GM18867 (cell line): Measurements from ENCODE around the gene AP4B1.
"Not testable (repeated sequence)": the region's sequence is repeated elsewhere in the genome, so short reads cannot be mapped to it uniquely, and the experiment has no call there.

ENCODE experiments used
- ATAC-seq: cut with Tn5 transposase; IDR thresholded peaks from one replicate; pipeline ENCODE4 v1.9.1; 2021; ENCODE audit warnings: mild to moderate bottlenecking, moderate library complexity; ENCODE audit not compliant: unreplicated experiment

AP4B1 gene

GRCh38 chr1:113904674-113905434 is at the start of gene AP4B1, which contains the start of gene DCLRE1B:
Gene AP4B1 (minus strand): TSS chr1:113904799. CDS start chr1:113904717, 82 bp downstream.
Gene DCLRE1B (plus strand): TSS chr1:113905326. CDS start chr1:113905587, 261 bp downstream.
- peak; percentile 90 for ATAC-seq

- no peak for ATAC-seq
Measured at GRCh38 chr1:113951719-113952118, 47.1 kb upstream of the AP4B1 start.

GRCh38 chr1:113950908-113951307 is 46.3 kb upstream of the AP4B1 start:
- ATAC-seq = no peak

- no peak for ATAC-seq
Measured at GRCh38 chr1:113949007-113949406, 44.4 kb upstream of the AP4B1 start.

- ATAC-seq = not testable (repeated sequence)
Measured at GRCh38 chr1:113948151-113948550, 43.6 kb upstream of the AP4B1 start.

- ATAC-seq = no peak
Measured at GRCh38 chr1:113947388-113948107, 42.9 kb upstream of the AP4B1 start.

- no peak for ATAC-seq
Measured at GRCh38 chr1:113946678-113947387, 42.2 kb upstream of the AP4B1 start.

- no peak for ATAC-seq
Measured at GRCh38 chr1:113946112-113946511, 41.5 kb upstream of the AP4B1 start.

- ATAC-seq = no peak
Measured at GRCh38 chr1:113945329-113945728, 40.7 kb upstream of the AP4B1 start.

- no peak for ATAC-seq
Measured at GRCh38 chr1:113943028-113943811, 38.6 kb upstream of the AP4B1 start.

- no peak for ATAC-seq
Measured at GRCh38 chr1:113942527-113942926, 37.9 kb upstream of the AP4B1 start.

- ATAC-seq = no peak
Measured at GRCh38 chr1:113941245-113941559, 36.6 kb upstream of the AP4B1 start.

GRCh38 chr1:113940365-113941244 is 36.0 kb upstream of the AP4B1 start:
- no peak for ATAC-seq

GRCh38 chr1:113938192-113938591 is 33.6 kb upstream of the AP4B1 start:
- ATAC-seq = no peak

GRCh38 chr1:113937146-113937545 is 32.5 kb upstream of the AP4B1 start:
- no peak for ATAC-seq

- no peak for ATAC-seq
Measured at GRCh38 chr1:113935970-113936369, 31.4 kb upstream of the AP4B1 start.

- no peak for ATAC-seq
Measured at GRCh38 chr1:113935176-113935575, 30.6 kb upstream of the AP4B1 start.

- no peak for ATAC-seq
Measured at GRCh38 chr1:113934511-113935055, 30.0 kb upstream of the AP4B1 start.

- ATAC-seq = no peak
Measured at GRCh38 chr1:113934006-113934405, 29.4 kb upstream of the AP4B1 start.

- ATAC-seq = no peak
Measured at GRCh38 chr1:113931451-113931851, 26.9 kb upstream of the AP4B1 start.
